PC-3 (cell line): ENCODE results near the gene RCAN1.

Experiments used
- CTCF ChIP-seq: fragments of 300-600 bp; sonication (generic); conservative IDR thresholded peaks from 2 replicates; pipeline ENCODE4 v1.5.1; 2017; ENCODE audit warnings: antibody characterized with exemption, low read depth, mild to moderate bottlenecking, low read length
- EZH2 ChIP-seq: fragments of 300-600 bp; sonication (generic); IDR thresholded peaks from one replicate; pipeline ENCODE4 v1.6.1; 2017; ENCODE audit warnings: antibody characterized with exemption, mild to moderate bottlenecking, low read length; ENCODE audit not compliant: unreplicated experiment
- EZH2phosphoT487 ChIP-seq: fragments of 300-600 bp; sonication (generic); IDR thresholded peaks from 2 replicates; pipeline ENCODE4 v1.6.1; 2018; ENCODE audit warnings: mild to moderate bottlenecking, antibody characterized with exemption, low read length, borderline replicate concordance

GRCh38 chr21:34558166-34558565 lies 56.7 kb downstream of the RCAN1 start:
- TF ChIP-seq EZH2 (no peak), CTCF (no peak), EZH2phosphoT487 (no peak)
